Lung (tissue), 12 donors: Measurements from ENCODE around the gene RRN3. TPM values are rescaled to one million over a fixed set of nuclear protein-coding genes. Genes with fewer than 3 reads are reported as not detected.

Experiments
- ATAC-seq: fragments of 200-7000 bp; cut with Tn5 transposase; one replicate; pipeline ENCODE4 v1.9.1; 2020; ENCODE audit warnings: moderate number of reproducible peaks; ENCODE audit not compliant: insufficient read depth, low FRiP score
- DNase-seq, 3 donors: peaks; one replicate each; pipeline ENCODE4 v3.0.0-alpha.2; 2013 to 2017
- H3K27ac ChIP-seq, 2 donors: one replicate each; pipeline ENCODE4 v1.5.1; 2013; ENCODE audit warnings: mild to moderate bottlenecking in 2 of 2, moderate library complexity in 2 of 2, control low read depth in 1 of 2, inconsistent platforms in 1 of 2, low read depth in 1 of 2, low read length in 1 of 2
- H3K27me3 ChIP-seq, 3 donors: one replicate each; pipeline ENCODE4 v1.5.1; 2013; ENCODE audit warnings: low read length in 2 of 3; ENCODE audit not compliant: control insufficient read depth in 3 of 3, insufficient read depth in 3 of 3
- H3K36me3 ChIP-seq, 4 donors: one replicate each; pipeline ENCODE4 v1.5.1; 2013; ENCODE audit warnings: low read length in 4 of 4, mild to moderate bottlenecking in 1 of 4, moderate library complexity in 1 of 4; ENCODE audit not compliant: control insufficient read depth in 4 of 4, insufficient read depth in 4 of 4
- H3K4me1 ChIP-seq, 5 donors: one replicate each; pipeline ENCODE4 v1.5.1; 2013; ENCODE audit warnings: low read length in 5 of 5, mild to moderate bottlenecking in 2 of 5, moderate library complexity in 1 of 5; ENCODE audit not compliant: control insufficient read depth in 5 of 5, insufficient read depth in 5 of 5
- H3K4me3 ChIP-seq: one replicate; pipeline ENCODE4 v1.5.1; 2013; ENCODE audit warnings: mild to moderate bottlenecking, control low read depth, moderate library complexity
- H3K9ac ChIP-seq, 2 donors: one replicate each; pipeline ENCODE4 v1.5.1; 2013; ENCODE audit warnings: low read length in 2 of 2, control low read depth in 1 of 2; ENCODE audit not compliant: insufficient read depth in 1 of 2
- H3K9me3 ChIP-seq, 4 donors: one replicate each; pipeline ENCODE4 v1.5.1; 2013; ENCODE audit warnings: low read length in 3 of 4, mild to moderate bottlenecking in 1 of 4, moderate library complexity in 1 of 4; ENCODE audit not compliant: control insufficient read depth in 4 of 4, insufficient read depth in 3 of 4
- CTCF ChIP-seq: IDR thresholded peaks from 2 replicates; pipeline ENCODE4 v1.5.1; 2012; ENCODE audit warnings: mild to moderate bottlenecking; ENCODE audit errors: control extremely low read depth, extremely low read depth
- WGBS, 2 donors: extraction: QIAGEN DNeasy Blood & Tissue Kit; methylation state at CpG; one replicate each; pipeline ENCODE4 v1.1.7; 2013; 5-methylcytosine and 5-hydroxymethylcytosine counted together
- polyA plus RNA-seq, 2 donors: library from polyadenylated mRNA; stranded (reverse); fragments of 200-250 nt; gene quantifications; one replicate each; pipeline ENCODE4 v1.2.1, GENCODE V29; 2013
- total RNA-seq, 2 donors: library from RNA; depleted of rRNA in 1 of 2; stranded (reverse); fragments of >200 nt in 1 of 2; gene quantifications; one replicate each; pipeline ENCODE4 v1.2.1, GENCODE V29; 2014 to 2021
- donor health status: control.
- donor health status: control.
- donor health status: Bipolar disorder and iron deficiency.
- donor health status: healthy.
- donor health status: DM: yes; HTN: yes; CAD: no.

Gene RRN3
- total and polyA plus RNA-seq, 4 donors: 11.1 to 43.1 (median 19.3) TPM

GRCh38 chr16:15037745-15038144 lies 56.3 kb downstream of the RRN3 start:
- Histone ChIP-seq H3K9ac (no peak overlapping the region), H3K27me3 (no peaks in the 10 kb centered on the region), H3K9me3 (no peaks in the 10 kb centered on the region), H3K27ac (no peak overlapping the region), H3K4me3 (no peak overlapping the region), H3K4me1 (peaks cover 0 to 4% (median 3%) of the 10 kb centered on the region in 5 donors), H3K36me3 (peaks cover 23 to 59% (median 49%) of the 10 kb centered on the region in 4 donors)
- ATAC-seq: no peak
- no peak for DNase-seq
- 74 to 88% methylated on average over 4 of the region's 4 CpGs for WGBS, 2 donors
- no peak for TF ChIP-seq CTCF

- peaks cover 0 to 4% (median 0%) of the 10 kb centered on the region in 5 donors for H3K4me1 ChIP-seq
- no peak for TF ChIP-seq CTCF
- H3K36me3 ChIP-seq: peaks cover 23 to 63% (median 50%) of the 10 kb centered on the region in 4 donors
- 87 to 90% methylated on average over 10 of the region's 10 CpGs for WGBS, 2 donors
- no peak overlapping the region for H3K27ac ChIP-seq
- H3K27me3 ChIP-seq: no peaks in the 10 kb centered on the region
- ATAC-seq (no peak), DNase-seq (no peak)
- H3K4me3 ChIP-seq: no peak overlapping the region
- no peak overlapping the region for H3K9ac ChIP-seq
- H3K9me3 ChIP-seq: no peaks in the 10 kb centered on the region
Observed at GRCh38 chr16:15037003-15037402, 57.1 kb downstream of the RRN3 start.

- H3K9ac ChIP-seq: no peak overlapping the region
- H3K4me1 ChIP-seq: no peaks in the 10 kb centered on the region
- H3K27ac ChIP-seq: peak overlapping the region in 1 of 2 donors; percentile 82
- no peaks in the 10 kb centered on the region for H3K27me3 ChIP-seq
- 73 to 77% methylated on average over 15 of the region's 15 CpGs for WGBS, 2 donors
- peaks cover 23 to 70% (median 47%) of the 10 kb centered on the region in 4 donors for H3K36me3 ChIP-seq
- no peak overlapping the region for H3K4me3 ChIP-seq
- no peak for TF ChIP-seq CTCF
- DNase-seq: no peak
- no peak for ATAC-seq
- H3K9me3 ChIP-seq: no peaks in the 10 kb centered on the region
Observed at GRCh38 chr16:15035163-15035729, 58.8 kb downstream of the RRN3 start.
